HEK293 (cell line): ENCODE measurements around the gene PCOLCE2.

Source experiments
- SALL2 ChIP-seq: fragments of 450-650 bp; formaldehyde crosslinking; IDR thresholded peaks from 2 replicates; pipeline ENCODE4 v1.5.0; 2017; ENCODE audit warnings: missing biosample characterization, mild to moderate bottlenecking, missing genetic modification characterization, borderline replicate concordance
- TCF7L2 ChIP-seq: IDR thresholded peaks from 2 replicates; pipeline ENCODE4 v1.6.1; 2011; ENCODE audit warnings: low read depth, mild to moderate bottlenecking, inconsistent platforms, low read length, moderate library complexity, borderline replicate concordance
- ZNF112 ChIP-seq: fragments of 450-650 bp; formaldehyde crosslinking; IDR thresholded peaks from 2 replicates; pipeline ENCODE4 v1.5.0; 2017; ENCODE audit warnings: missing biosample characterization, missing genetic modification characterization
- ZNF48 ChIP-seq: fragments of 450-650 bp; formaldehyde crosslinking; IDR thresholded peaks from 2 replicates; pipeline ENCODE4 v1.5.1; 2016; ENCODE audit warnings: missing biosample characterization, missing genetic modification characterization
- ZNF514 ChIP-seq: fragments of 450-650 bp; formaldehyde crosslinking; IDR thresholded peaks from 2 replicates; pipeline ENCODE4 v1.5.1; 2016; ENCODE audit warnings: missing biosample characterization, missing genetic modification characterization
- ZNF549 ChIP-seq: fragments of 450-650 bp; IDR thresholded peaks from 2 replicates; pipeline ENCODE4 v1.5.1; 2018; ENCODE audit warnings: missing biosample characterization, missing genetic modification characterization, mild to moderate bottlenecking, inconsistent platforms, moderate library complexity
- ZNF558 ChIP-seq: fragments of 450-650 bp; formaldehyde crosslinking; IDR thresholded peaks from 2 replicates; pipeline ENCODE4 v1.5.1; 2016; ENCODE audit warnings: missing biosample characterization, missing genetic modification characterization
- ZNF837 ChIP-seq: fragments of 450-650 bp; formaldehyde crosslinking; IDR thresholded peaks from 2 replicates; pipeline ENCODE4 v1.5.1; 2016; ENCODE audit warnings: missing biosample characterization, missing genetic modification characterization
- TF ChIP-seq, protein P1 (sequence below): fragments of 450-650 bp; formaldehyde crosslinking; IDR thresholded peaks from 2 replicates; pipeline ENCODE4 v1.5.1; 2016; ENCODE audit warnings: missing biosample characterization, missing genetic modification characterization
- TF ChIP-seq, protein P2 (sequence below): fragments of 450-650 bp; formaldehyde crosslinking; IDR thresholded peaks from 2 replicates; pipeline ENCODE4 v1.5.1; 2016; ENCODE audit warnings: missing biosample characterization, missing genetic modification characterization
- TF ChIP-seq, protein P3 (sequence below): fragments of 450-650 bp; formaldehyde crosslinking; IDR thresholded peaks from 2 replicates; pipeline ENCODE4 v1.5.1; 2016; ENCODE audit warnings: missing biosample characterization, missing genetic modification characterization, low read depth

DNA sequence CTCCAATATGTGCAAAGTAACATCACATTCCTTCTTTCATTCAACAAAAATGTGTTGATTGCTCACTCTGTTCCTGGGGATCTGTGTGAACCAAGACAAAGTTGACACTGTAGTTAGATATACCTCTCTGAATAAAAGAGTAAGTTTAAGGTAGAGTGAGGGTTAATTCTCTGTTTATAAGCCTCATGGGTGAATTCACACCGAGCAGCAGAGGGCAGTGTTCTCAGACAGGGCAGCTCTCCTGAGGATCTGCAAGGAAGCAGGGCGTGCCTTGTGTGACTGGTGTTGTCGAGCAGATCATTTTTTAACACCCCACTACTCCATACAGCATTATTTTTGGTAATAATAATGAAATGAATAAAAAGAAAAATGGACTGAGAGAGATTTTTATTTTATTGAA, 40.2 kb upstream of the PCOLCE2 start:
- TF ChIP-seq ZNF549 (tag by site-specific recombination) = no peak
- TF ChIP-seq, protein P1, sequence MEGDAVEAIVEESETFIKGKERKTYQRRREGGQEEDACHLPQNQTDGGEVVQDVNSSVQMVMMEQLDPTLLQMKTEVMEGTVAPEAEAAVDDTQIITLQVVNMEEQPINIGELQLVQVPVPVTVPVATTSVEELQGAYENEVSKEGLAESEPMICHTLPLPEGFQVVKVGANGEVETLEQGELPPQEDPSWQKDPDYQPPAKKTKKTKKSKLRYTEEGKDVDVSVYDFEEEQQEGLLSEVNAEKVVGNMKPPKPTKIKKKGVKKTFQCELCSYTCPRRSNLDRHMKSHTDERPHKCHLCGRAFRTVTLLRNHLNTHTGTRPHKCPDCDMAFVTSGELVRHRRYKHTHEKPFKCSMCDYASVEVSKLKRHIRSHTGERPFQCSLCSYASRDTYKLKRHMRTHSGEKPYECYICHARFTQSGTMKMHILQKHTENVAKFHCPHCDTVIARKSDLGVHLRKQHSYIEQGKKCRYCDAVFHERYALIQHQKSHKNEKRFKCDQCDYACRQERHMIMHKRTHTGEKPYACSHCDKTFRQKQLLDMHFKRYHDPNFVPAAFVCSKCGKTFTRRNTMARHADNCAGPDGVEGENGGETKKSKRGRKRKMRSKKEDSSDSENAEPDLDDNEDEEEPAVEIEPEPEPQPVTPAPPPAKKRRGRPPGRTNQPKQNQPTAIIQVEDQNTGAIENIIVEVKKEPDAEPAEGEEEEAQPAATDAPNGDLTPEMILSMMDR (tag by site-specific recombination) = no peak
- no peak for TF ChIP-seq ZNF112 (tag by site-specific recombination)
- no peak for TF ChIP-seq ZNF558 (tag by site-specific recombination)
- no peak for TF ChIP-seq SALL2
- TF ChIP-seq, protein P2, sequence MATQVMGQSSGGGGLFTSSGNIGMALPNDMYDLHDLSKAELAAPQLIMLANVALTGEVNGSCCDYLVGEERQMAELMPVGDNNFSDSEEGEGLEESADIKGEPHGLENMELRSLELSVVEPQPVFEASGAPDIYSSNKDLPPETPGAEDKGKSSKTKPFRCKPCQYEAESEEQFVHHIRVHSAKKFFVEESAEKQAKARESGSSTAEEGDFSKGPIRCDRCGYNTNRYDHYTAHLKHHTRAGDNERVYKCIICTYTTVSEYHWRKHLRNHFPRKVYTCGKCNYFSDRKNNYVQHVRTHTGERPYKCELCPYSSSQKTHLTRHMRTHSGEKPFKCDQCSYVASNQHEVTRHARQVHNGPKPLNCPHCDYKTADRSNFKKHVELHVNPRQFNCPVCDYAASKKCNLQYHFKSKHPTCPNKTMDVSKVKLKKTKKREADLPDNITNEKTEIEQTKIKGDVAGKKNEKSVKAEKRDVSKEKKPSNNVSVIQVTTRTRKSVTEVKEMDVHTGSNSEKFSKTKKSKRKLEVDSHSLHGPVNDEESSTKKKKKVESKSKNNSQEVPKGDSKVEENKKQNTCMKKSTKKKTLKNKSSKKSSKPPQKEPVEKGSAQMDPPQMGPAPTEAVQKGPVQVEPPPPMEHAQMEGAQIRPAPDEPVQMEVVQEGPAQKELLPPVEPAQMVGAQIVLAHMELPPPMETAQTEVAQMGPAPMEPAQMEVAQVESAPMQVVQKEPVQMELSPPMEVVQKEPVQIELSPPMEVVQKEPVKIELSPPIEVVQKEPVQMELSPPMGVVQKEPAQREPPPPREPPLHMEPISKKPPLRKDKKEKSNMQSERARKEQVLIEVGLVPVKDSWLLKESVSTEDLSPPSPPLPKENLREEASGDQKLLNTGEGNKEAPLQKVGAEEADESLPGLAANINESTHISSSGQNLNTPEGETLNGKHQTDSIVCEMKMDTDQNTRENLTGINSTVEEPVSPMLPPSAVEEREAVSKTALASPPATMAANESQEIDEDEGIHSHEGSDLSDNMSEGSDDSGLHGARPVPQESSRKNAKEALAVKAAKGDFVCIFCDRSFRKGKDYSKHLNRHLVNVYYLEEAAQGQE (tag by site-specific recombination) = no peak
- no peak for TF ChIP-seq TCF7L2
- no peak for TF ChIP-seq ZNF514 (tag by site-specific recombination)
- TF ChIP-seq, protein P3, sequence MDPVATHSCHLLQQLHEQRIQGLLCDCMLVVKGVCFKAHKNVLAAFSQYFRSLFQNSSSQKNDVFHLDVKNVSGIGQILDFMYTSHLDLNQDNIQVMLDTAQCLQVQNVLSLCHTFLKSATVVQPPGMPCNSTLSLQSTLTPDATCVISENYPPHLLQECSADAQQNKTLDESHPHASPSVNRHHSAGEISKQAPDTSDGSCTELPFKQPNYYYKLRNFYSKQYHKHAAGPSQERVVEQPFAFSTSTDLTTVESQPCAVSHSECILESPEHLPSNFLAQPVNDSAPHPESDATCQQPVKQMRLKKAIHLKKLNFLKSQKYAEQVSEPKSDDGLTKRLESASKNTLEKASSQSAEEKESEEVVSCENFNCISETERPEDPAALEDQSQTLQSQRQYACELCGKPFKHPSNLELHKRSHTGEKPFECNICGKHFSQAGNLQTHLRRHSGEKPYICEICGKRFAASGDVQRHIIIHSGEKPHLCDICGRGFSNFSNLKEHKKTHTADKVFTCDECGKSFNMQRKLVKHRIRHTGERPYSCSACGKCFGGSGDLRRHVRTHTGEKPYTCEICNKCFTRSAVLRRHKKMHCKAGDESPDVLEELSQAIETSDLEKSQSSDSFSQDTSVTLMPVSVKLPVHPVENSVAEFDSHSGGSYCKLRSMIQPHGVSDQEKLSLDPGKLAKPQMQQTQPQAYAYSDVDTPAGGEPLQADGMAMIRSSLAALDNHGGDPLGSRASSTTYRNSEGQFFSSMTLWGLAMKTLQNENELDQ (tag by site-specific recombination) = no peak
- no peak for TF ChIP-seq ZNF48 (tag by site-specific recombination)
- no peak for TF ChIP-seq ZNF837 (tag by site-specific recombination)
